ENCODE measurements around the gene BCL7B.

The BCL7B gene

DNA sequence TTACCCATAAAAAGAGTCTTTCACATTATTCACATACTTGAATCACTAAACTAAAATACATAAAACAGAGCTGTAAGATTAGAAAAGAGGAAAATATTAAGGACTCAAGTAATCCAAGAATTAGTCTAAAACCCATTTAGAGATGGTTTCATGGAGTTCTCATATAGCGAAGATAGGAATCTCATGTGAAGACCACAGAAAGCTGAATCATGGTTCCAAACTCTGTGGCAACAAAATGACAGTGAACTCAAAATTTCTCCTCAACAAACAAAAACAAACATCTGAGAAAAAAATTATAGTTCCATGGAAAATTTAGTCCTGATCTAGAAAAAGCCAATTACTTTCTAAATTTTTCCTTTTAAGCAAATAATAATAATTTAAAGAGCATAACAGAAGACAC, 70.0 kb downstream of the BCL7B start:
- no peak for DNase-seq
